HG02840 (cell line): ENCODE data around the gene IMPA2.
"Not testable (repeated sequence)": the region's sequence is repeated elsewhere in the genome, so short reads cannot be mapped to it uniquely, and the experiment has no call there.

Source experiments
- ATAC-seq: cut with Tn5 transposase; IDR thresholded peaks from one replicate; pipeline ENCODE4 v1.9.1; 2021; ENCODE audit warnings: mild to moderate bottlenecking, moderate library complexity, moderate number of reproducible peaks; ENCODE audit not compliant: unreplicated experiment, low FRiP score

Gene IMPA2

GRCh38 chr18:11960743-11961380 is 20.4 kb upstream of the IMPA2 start:
- no peak for ATAC-seq

- no peak for ATAC-seq
Observed at GRCh38 chr18:11962597-11962996, 18.7 kb upstream of the IMPA2 start.

- no peak for ATAC-seq
Observed at GRCh38 chr18:11963991-11964484, 17.3 kb upstream of the IMPA2 start.

- no peak for ATAC-seq
Observed at GRCh38 chr18:11969904-11970835, 11.1 kb upstream of the IMPA2 start.

GRCh38 chr18:11970836-11971226 is 10.5 kb upstream of the IMPA2 start:
- ATAC-seq = not testable (repeated sequence)

GRCh38 chr18:11972371-11973174 is 8.7 kb upstream of the IMPA2 start:
- ATAC-seq = no peak

GRCh38 chr18:11974741-11975325 is 6.5 kb upstream of the IMPA2 start:
- no peak for ATAC-seq

- ATAC-seq = no peak
Observed at GRCh38 chr18:11975723-11976122, 5.6 kb upstream of the IMPA2 start.

GRCh38 chr18:11976315-11977152 is 4.8 kb upstream of the IMPA2 start:
- ATAC-seq = no peak

- ATAC-seq = no peak
Observed at GRCh38 chr18:11977153-11977466, 4.2 kb upstream of the IMPA2 start.

GRCh38 chr18:11978956-11979355 is 2.4 kb upstream of the IMPA2 start:
- no peak for ATAC-seq

- no peak for ATAC-seq
Observed at GRCh38 chr18:11980163-11980493, 1.2 kb upstream of the IMPA2 start.

- peak; percentile 87 for ATAC-seq
Observed at GRCh38 chr18:11980494-11981191, 664 bp upstream of the IMPA2 start.

- peak; percentile 17 for ATAC-seq
Observed at GRCh38 chr18:11981543-11982366, 448 bp downstream of the IMPA2 start.

- no peak for ATAC-seq
Observed at GRCh38 chr18:11982981-11983380, 1.7 kb downstream of the IMPA2 start.

GRCh38 chr18:11983592-11983991 is 2.3 kb downstream of the IMPA2 start:
- ATAC-seq = no peak

- ATAC-seq = no peak
Observed at GRCh38 chr18:11984091-11984490, 2.8 kb downstream of the IMPA2 start.

- ATAC-seq = no peak
Observed at GRCh38 chr18:11985586-11985985, 4.3 kb downstream of the IMPA2 start.
